Measurements from ENCODE around the gene PCYT2. TPM values are rescaled to one million over a fixed set of nuclear protein-coding genes. Genes with fewer than 3 reads are reported as not detected.
"Not testable (repeated sequence)": the region's sequence is repeated elsewhere in the genome, so short reads cannot be mapped to it uniquely, and the experiment has no call there.

Gene PCYT2
- total RNA-seq, 2 experiments from 2014 or later, result 15.9 to 16.6 TPM

DNA sequence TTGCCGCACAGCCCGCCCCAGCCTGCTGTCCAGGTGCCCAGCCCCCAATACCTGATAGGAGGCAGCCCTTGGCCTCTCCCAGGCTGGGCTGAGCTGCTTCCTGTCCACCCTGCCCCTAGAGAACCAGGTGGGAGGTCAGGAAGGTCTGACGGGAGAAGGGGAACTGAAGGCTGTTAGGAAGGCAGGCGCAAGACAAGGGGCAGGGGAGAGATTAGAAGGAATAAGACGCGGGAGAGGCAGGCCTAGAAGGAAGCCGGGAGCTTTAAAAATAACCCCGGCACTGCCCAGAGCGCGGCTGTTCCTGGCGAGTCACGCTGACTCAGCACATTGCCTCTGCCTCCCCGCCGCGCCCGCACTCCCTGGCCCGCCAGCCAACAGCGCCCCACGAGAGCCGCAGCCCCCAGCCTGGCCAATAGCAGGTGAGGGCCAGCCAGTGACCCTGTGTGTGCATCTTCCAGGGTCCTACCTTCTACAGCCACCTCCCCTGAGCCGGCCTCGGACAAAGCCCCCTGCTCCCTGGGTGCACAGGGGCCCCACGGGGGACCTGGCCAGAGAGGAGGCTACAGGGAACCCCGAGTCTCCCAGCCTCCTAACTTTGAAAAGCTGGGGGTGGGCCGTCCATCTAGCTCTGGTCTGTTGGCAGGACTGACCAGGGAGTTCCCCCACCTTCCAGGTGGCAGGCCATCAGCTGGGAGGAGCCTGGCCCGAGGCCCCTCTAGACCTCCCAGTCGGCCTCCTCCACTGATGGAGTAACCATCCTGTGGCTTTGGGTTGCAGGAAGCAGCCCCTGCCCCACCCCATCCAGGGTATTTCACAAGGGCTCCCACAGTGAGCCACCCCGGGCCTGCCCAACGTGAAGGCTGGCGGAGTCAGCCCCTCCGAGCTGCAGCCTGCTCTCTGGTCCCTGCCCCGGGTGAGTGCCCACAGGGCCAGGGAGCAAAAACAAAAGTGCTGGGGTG, 12.4 kb upstream of the PCYT2 start:
- Mint-ChIP-seq H3K27ac (no peak overlapping the region), H3K36me3 (ENCODE audit: low read depth) (peaks cover 2% of the 10 kb centered on the region), H3K27me3 (ENCODE audit: low read depth) (no peaks in the 10 kb centered on the region), H3K9me3 (no peaks in the 10 kb centered on the region), H3K4me3 (no peak overlapping the region), H3K4me1 (ENCODE audit: low read depth) (peaks cover 26% of the 10 kb centered on the region)
- CTCF ChIA-PET, result no interaction called here
- intact Hi-C loops (cut with micrococcal nuclease), result no loop called here
- no peak for DNase-seq

DNA sequence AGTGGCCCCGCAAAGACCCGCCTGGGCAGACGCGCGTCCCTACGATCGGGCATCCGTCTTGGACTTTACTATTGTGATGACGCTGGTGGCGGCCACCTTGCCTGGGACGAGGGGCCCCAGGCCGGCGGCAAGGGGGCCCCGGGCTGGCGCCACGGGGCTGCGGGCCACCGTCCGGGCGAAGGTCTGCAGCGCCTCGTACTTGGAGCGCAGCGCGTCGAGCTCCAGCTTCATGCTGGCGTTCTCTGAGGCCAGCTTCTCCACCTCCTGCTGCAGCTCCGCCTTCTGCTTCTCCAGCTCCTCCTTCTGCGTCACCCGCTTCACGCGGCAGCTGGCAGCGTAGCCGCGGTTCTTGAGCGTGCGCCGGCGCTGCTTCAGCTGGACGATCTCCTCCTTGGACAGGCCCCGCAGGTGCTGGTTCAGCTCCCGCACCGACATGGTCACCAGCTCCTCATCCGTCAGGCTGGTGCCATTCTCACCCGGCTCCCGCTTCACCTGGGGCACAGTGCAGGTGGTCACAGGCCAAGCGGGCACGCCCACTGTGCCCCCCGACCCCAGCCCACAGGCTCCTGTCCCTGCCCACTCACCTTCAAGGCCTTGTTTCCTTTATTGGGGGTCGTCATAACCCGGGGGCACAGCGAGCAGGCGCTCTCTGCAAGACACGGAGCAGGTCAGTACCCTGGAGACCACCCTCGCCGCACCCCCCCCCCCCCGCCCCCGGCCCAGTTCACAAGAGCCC, 11.5 kb upstream of the PCYT2 start:
- peaks cover 3% of the 10 kb centered on the region for H3K36me3 Mint-ChIP-seq (ENCODE audit: low read depth)
- intact Hi-C loops (cut with micrococcal nuclease), result no loop called here
- H3K9me3 Mint-ChIP-seq, result no peaks in the 10 kb centered on the region
- H3K4me1 Mint-ChIP-seq (ENCODE audit: low read depth), result peaks cover 34% of the 10 kb centered on the region
- H3K27ac Mint-ChIP-seq, result no peak overlapping the region
- no peak for DNase-seq
- CTCF ChIA-PET, result no interaction called here
- H3K4me3 Mint-ChIP-seq, result no peak overlapping the region
- H3K27me3 Mint-ChIP-seq (ENCODE audit: low read depth), result no peaks in the 10 kb centered on the region

DNA sequence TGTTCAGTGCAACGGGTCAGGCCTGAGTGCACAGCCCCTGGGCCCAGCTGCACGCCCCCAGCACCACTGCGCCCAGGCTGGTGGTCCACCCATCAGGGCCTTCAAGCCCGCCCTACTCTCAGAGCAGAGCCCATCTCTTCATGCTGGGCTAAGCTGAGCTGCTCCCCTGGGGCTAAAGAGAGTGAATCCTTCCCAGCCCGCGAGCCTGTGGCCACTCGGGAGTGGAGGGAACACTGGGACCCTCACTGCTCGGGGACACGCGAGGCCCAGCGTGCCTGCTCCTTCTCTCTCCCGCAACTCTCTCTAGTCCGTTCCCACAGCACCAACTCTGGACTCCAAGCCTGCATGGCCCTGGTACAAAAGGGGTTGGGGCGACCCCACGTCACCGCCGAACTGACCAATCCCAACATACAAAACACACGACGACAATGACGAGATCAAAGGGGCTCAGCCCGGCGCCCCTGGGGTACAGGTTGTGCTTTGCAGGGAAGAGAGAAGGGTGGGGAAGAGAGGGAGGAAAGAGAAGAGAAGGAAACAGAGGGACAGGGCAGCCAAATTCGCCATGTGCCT, 10.9 kb upstream of the PCYT2 start:
- CTCF ChIA-PET, result no interaction called here
- H3K9me3 Mint-ChIP-seq, result no peaks in the 10 kb centered on the region
- H3K36me3 Mint-ChIP-seq (ENCODE audit: low read depth), result peaks cover 3% of the 10 kb centered on the region
- H3K27me3 Mint-ChIP-seq (ENCODE audit: low read depth), result no peaks in the 10 kb centered on the region
- no peak overlapping the region for H3K4me3 Mint-ChIP-seq
- intact Hi-C loops (cut with micrococcal nuclease), result no loop called here
- H3K27ac Mint-ChIP-seq, result no peak overlapping the region
- no peak for DNase-seq
- peaks cover 37% of the 10 kb centered on the region for H3K4me1 Mint-ChIP-seq (ENCODE audit: low read depth)

DNA sequence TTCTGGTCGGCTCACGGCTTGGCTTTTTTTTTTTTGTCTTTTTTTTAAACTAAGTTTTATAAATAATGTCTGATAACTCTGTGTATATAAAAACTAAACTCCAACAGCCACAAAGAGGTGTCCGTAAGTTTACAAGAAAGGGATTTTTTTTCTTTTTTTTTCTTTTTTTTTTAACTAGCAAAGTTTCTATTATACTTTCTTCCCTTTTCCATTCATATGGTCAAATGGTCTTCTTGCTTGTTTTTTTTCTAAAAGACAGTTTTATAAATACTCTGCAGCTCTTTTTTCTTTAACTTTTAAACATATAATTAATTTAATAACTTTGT, 10.3 kb upstream of the PCYT2 start:
- Mint-ChIP-seq H3K27ac (no peak overlapping the region), H3K4me3 (no peak overlapping the region), H3K27me3 (ENCODE audit: low read depth) (no peaks in the 10 kb centered on the region), H3K36me3 (ENCODE audit: low read depth) (peaks cover 3% of the 10 kb centered on the region), H3K9me3 (no peaks in the 10 kb centered on the region), H3K4me1 (ENCODE audit: low read depth) (peaks cover 42% of the 10 kb centered on the region)
- no peak for DNase-seq
- CTCF ChIA-PET, result no interaction called here
- intact Hi-C loops (cut with micrococcal nuclease), result no loop called here

DNA sequence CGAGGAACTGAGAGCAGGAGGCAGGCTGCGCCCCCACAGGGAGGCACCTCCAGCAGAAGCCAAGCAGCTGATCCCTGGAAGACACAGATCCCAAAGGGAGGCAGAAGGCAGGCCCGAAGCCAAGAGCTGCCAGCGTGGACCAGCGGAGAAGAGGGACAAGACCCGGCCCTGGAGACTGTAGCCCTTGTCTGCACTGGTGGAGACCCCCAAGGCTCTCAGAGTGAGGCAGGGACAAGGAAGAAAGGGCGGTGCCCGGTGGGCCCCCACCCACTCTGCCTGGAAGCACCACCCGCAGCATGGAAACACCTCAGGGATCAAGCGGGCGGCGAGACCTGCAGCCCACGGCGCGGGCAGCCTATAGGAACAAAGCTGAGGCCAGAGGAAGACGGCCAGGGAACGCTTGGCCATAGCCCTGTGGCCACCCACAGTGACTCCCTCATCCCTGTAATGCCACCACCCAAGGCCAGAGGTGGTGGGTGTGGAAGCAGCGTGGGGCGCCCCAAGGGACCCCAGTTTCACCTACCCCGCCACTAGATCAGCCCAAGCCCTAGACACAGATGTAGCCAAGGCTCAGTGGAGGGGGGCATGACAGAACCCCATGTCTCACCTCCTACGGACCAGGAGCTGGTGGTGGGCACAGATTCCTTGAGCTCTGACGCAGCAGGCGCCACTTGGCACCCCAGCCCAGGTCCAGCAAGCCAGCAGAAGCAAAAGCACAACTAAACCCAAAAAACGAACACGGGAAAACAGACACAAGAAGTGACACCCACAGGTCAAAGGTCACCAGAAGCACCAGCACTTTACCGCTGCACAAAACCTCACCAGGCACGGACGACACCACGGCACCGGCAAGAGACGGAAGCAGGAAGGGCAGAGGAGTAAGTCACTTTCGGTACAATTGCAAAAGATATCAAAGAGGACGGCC, 9.7 kb upstream of the PCYT2 start:
- intact Hi-C loops (cut with micrococcal nuclease), result no loop called here
- Mint-ChIP-seq H3K9me3 (no peaks in the 10 kb centered on the region), H3K27me3 (ENCODE audit: low read depth) (no peaks in the 10 kb centered on the region), H3K4me3 (no peak overlapping the region), H3K4me1 (ENCODE audit: low read depth) (peaks cover 42% of the 10 kb centered on the region), H3K36me3 (ENCODE audit: low read depth) (peaks cover 4% of the 10 kb centered on the region), H3K27ac (no peak overlapping the region)
- CTCF ChIA-PET, result no interaction called here
- no peak for DNase-seq

DNA sequence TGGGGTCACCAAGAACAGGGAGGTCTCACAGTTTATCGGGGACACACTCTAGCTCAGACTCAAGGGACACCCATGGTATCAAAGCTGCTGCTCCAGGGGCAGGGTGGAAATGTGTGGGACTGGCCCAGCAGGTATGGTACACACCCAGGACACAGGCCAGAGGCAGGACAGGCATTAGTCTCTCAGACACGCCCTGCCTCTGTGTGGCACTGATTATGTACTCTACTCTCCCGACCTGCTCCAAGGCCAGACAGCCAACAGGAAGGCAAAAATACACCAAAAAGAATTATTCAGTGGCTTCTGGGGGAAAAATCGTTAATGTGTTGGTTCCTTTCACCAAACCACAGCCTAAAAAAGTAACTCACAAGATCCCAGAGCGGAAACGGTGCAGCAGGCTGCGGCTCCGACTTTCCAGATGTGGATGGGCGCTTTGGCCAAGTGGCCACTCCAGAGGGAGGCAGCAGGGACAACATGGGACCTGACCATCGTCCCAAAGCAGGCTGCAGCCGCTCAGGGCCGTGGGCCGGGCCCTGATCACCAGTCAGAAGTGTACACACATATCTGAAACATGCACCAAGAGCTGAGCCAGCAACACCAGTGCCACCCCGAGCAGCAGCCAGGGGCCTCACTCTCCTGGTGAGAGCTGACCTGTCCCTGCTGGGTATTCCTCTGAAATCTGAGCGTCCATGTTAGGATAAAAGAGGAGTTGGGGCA, 7.8 kb upstream of the PCYT2 start:
- intact Hi-C loops (cut with micrococcal nuclease), result loop anchor here (1.0 kb wide), 1 partner anchor 8 kb away; the partner anchor contains the start of gene MAFG
- no peak for DNase-seq
- Mint-ChIP-seq H3K9me3 (no peaks in the 10 kb centered on the region), H3K4me3 (peak overlapping the region; percentile 90), H3K4me1 (ENCODE audit: low read depth) (peaks cover 31% of the 10 kb centered on the region), H3K27ac (peak overlapping the region; percentile 39), H3K36me3 (ENCODE audit: low read depth) (peaks cover 11% of the 10 kb centered on the region), H3K27me3 (ENCODE audit: low read depth) (no peaks in the 10 kb centered on the region)
- CTCF ChIA-PET, result interaction anchor here (0.9 kb wide), 1 partner anchor 9 kb away, joined by 4 read pairs; the partner anchor contains the start of gene MAFG

DNA sequence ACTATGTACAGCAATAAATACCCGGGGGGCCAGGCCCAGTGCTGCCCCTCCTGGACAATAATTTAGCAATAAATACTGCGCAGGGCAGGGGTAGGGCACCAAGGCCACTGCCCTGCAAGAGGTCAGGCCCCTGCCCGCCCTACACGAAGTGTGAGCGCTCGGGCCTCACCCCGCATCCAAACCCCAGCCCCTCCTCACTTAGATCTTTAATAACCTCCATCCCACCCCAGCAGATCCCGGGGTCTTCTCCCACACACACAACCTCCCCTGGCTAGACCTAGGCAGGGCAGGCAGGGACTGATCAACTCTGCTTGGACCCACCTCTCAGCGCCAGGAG, 7.1 kb upstream of the PCYT2 start:
- H3K4me3 Mint-ChIP-seq, result peak overlapping the region; percentile 90
- H3K36me3 Mint-ChIP-seq (ENCODE audit: low read depth), result peaks cover 14% of the 10 kb centered on the region
- H3K9me3 Mint-ChIP-seq; CTCF ChIA-PET; H3K27me3 Mint-ChIP-seq (ENCODE audit: low read depth); DNase-seq: not testable (repeated sequence)
- intact Hi-C loops (cut with micrococcal nuclease), result loop anchor here (1.0 kb wide), 1 partner anchor 9 kb away; the partner anchor contains the start of gene MAFG
- peaks cover 28% of the 10 kb centered on the region for H3K4me1 Mint-ChIP-seq (ENCODE audit: low read depth)
- peak overlapping the region; percentile 41 for H3K27ac Mint-ChIP-seq

DNA sequence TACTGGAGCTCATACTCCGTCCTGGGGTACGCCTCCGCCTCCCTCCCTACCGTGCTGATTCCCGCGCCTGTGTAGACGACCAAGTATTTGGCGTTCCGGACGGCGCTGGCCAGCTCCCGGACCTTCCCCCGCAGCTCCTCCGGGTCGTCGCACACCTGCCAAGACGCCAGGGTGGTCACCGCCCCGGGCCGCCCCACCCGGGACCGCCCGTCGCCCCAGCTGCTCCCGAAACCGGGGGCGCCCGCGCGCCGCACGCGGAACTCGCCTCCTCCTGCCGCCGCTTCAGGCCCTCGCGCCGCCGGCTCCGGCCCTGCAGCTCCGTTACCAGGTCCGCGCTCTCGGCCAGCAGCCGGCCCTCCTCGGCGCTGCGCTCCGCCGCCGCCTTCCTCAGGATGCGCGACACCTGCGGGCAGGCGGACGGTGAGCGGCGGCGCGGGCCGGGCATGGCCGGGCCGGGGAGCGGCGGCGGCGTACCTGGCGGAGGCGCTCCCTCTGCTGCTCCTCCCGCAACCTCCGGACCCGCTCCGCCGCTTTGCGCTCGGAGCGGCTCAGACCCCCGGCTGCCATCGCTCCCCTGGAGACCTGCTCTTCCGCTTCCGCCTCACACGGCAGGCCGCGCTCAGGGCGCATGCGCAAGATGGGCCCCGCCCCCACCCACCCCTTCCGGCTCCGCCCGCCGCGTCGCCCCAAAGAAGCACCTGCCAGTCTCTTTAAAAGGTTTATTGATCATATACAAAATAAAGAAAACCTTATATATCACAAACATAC, 6.5 kb upstream of the PCYT2 start, which contains the start of gene SIRT7:
TSS of gene SIRT7 (minus strand) at position 612 of the 768 bp plus-strand sequence. CDS start at position 567, 45 bp downstream.
- Mint-ChIP-seq H3K27me3 (ENCODE audit: low read depth) (no peaks in the 10 kb centered on the region), H3K9me3 (no peaks in the 10 kb centered on the region), H3K4me1 (ENCODE audit: low read depth) (peaks cover 31% of the 10 kb centered on the region), H3K27ac (peak within 1 kb of the TSS; percentile 41), H3K36me3 (ENCODE audit: low read depth) (peaks cover 16% of the 10 kb centered on the region), H3K4me3 (peak within 1 kb of the TSS; percentile 90)
- intact Hi-C loops (cut with micrococcal nuclease), result loop anchor here (1.0 kb wide), 1 partner anchor 10 kb away; the partner anchor contains the start of gene MAFG
- CTCF ChIA-PET, result interaction anchor here (0.6 to 1.6 kb wide), 2 partner anchors 10 to 149 kb away, joined by 5 to 7 read pairs; partner anchors contain the start of gene MAFG
- DNase-seq, result peak; percentile 82

DNA sequence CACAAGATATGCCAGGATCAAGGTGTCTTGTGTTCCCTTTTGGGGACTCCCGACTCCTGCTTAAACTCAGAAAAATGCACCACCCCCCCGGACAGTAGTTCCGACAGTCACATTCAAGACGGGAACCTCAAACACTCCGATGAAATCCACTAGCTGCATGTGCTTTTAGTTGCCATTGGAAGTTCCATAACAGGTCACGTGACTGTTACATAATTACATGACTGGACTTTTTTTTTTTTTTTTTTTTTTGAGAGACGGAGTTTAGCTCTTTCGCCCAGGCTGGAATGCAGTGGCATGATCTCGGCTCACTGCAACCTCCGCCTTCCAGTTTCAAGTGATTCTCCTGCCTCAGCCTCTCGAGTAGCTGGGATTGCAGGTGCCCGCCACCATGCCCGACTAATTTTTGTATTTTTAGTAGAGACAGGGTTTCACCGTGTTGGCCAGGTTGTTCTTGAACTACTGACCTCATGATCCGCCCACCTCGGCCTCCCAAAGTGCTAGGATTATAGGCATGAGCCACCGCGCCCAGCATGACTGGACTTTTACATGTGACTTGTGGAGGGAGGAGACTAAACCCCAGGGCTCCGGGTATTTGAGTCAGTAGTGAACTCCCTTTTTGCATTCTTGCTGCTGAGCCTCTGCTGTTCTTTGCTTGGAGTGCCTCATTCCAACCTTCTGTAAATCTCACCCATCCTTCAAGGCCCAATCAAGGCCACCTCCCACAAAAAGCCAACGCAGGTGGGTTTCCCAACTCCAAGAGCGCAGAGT, 5.2 kb upstream of the PCYT2 start:
- peak overlapping the region; percentile 90 for H3K4me3 Mint-ChIP-seq
- no peaks in the 10 kb centered on the region for H3K9me3 Mint-ChIP-seq
- DNase-seq, result no peak
- H3K4me1 Mint-ChIP-seq (ENCODE audit: low read depth), result peaks cover 36% of the 10 kb centered on the region
- CTCF ChIA-PET, result interaction anchor here (0.7 to 1.6 kb wide), 2 partner anchors 11 to 289 kb away, joined by 6 to 7 read pairs; partner anchors contain the start of gene MAFG
- H3K27ac Mint-ChIP-seq, result no peak overlapping the region
- no peaks in the 10 kb centered on the region for H3K27me3 Mint-ChIP-seq (ENCODE audit: low read depth)
- intact Hi-C loops (cut with micrococcal nuclease), result no loop called here
- H3K36me3 Mint-ChIP-seq (ENCODE audit: low read depth), result peaks cover 16% of the 10 kb centered on the region

DNA sequence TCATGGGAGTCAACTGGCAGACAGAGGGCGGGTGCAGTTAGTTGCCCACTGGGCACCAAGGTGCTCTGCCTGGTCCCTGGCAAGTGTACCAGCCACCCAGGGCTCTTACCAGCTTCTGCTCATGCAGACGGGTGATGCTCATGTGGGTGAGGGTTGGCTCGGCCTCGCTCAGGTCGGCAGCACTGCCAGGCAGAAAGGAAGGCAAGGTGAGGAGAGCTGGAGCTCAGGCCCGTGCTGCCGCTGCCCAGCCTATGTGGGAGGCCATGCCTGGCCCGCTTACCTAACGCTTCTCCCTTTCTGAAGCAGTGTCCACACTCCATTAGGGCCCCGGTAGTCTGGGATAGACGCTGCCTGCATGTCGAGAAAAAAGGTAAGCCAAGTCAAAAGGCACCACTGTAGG, 4.1 kb upstream of the PCYT2 start:
- no peak overlapping the region for H3K27ac Mint-ChIP-seq
- no peak overlapping the region for H3K4me3 Mint-ChIP-seq
- H3K27me3 Mint-ChIP-seq (ENCODE audit: low read depth), result no peaks in the 10 kb centered on the region
- CTCF ChIA-PET, result no interaction called here
- no peaks in the 10 kb centered on the region for H3K9me3 Mint-ChIP-seq
- H3K4me1 Mint-ChIP-seq (ENCODE audit: low read depth), result peaks cover 39% of the 10 kb centered on the region
- DNase-seq, result no peak
- peaks cover 16% of the 10 kb centered on the region for H3K36me3 Mint-ChIP-seq (ENCODE audit: low read depth)
- intact Hi-C loops (cut with micrococcal nuclease), result no loop called here

Data from activated naive CD4-positive, alpha-beta T cell treated with anti-CD3 and anti-CD28 coated beads for 36 hours (primary cell).